GM12891 (cell line): ENCODE measurements around the gene ADCK1.

Experiments used
- DNase-seq: peaks from one replicate; pipeline ENCODE4 v3.0.0; 2011; ENCODE audit warnings: low spot score; ENCODE audit not compliant: insufficient read length
- FAIRE-seq: peaks from 2 replicates; lab custom pipeline; 2011; peaks lifted over from hg19 to GRCh38; lab: Jason Lieb, UNC
- PAX5 ChIP-seq: IDR thresholded peaks from 2 replicates; pipeline ENCODE4 v1.6.1; 2011; ENCODE audit warnings: low read length, moderate library complexity, mild to moderate bottlenecking; ENCODE audit not compliant: insufficient read depth, severe bottlenecking
- POLR2A ChIP-seq: IDR thresholded peaks from 2 replicates; pipeline ENCODE4 v1.6.1; 2011; ENCODE audit warnings: low read depth, low read length, control low read depth
- POLR2AphosphoS5 ChIP-seq: IDR thresholded peaks from 2 replicates; pipeline ENCODE4 v1.6.1; 2011; ENCODE audit warnings: low read depth, low read length, control low read depth
- POU2F2 ChIP-seq: IDR thresholded peaks from 2 replicates; pipeline ENCODE4 v1.6.1; 2011; ENCODE audit warnings: low read depth, mild to moderate bottlenecking, control low read depth, low read length, moderate library complexity
- SPI1 ChIP-seq: IDR thresholded peaks from 2 replicates; pipeline ENCODE4 v1.6.1; 2011; ENCODE audit warnings: low read depth, low read length, control low read depth
- TAF1 ChIP-seq: IDR thresholded peaks from 2 replicates; pipeline ENCODE4 v1.6.1; 2011; ENCODE audit warnings: low read depth, low read length, control low read depth

Gene ADCK1

DNA sequence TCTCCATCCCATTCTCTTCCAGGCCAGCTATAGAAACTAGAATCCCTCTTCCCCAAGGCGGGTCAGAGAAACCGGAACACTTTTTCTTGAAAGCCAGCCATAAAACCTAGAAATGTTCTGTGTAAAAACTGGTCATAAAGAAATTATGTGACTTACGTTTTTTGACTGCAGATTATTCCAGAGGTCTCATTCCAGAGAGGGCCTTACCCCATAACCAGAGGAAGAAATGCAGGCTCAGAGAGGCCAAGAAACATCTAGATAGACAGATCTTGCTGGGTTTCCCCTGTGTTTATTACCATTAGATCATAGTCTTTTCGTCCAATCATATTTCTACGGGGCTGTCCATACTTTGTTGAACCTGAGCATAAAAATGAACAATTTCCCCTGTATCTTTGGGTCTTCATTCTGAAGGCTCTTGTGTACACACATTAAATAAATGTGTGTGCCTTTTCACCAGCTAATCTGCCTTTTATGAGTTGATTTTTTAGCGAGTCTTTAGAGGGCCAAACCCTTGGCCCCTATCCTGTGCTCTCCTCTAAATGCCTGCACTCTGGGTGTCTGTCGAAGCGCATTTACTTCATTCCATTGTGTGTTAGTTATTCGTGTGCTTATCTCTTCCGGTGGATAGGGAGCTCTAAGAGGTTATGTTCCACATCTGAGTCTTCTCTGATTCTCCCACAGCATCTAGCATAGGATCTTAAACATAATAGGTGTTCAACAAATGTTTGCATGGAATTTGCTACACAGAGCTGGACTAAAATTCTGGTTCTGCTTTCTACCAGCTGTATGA lies 163.0 kb downstream of the ADCK1 start:
- no peak for DNase-seq
- FAIRE-seq: no peak
- no peak for TF ChIP-seq POLR2AphosphoS5
- no peak for TF ChIP-seq POLR2A
- no peak for TF ChIP-seq POU2F2
- no peak for TF ChIP-seq PAX5
- no peak for TF ChIP-seq TAF1
- TF ChIP-seq SPI1: no peak

DNA sequence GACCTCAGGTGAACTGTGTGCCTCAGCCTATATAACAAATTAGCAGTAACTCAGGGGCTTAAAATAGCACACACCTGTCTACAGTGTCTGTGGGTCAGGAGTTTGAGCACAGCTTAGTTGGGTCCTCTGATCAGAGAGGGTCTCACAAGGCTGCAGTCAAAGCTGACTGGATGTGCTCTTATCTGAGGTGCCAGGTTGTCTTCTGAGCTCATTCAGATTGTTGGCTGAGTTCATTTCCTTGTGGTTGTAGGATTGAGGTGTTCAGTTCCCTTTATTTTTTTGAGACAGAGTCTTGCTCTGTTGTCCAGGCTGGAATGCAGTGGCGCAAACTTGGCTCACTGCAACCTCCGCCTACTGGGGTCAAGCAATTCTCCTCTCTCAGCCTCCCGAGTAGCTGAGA lies 164.7 kb downstream of the ADCK1 start:
- no peak for TF ChIP-seq TAF1
- no peak for TF ChIP-seq POLR2AphosphoS5
- TF ChIP-seq SPI1: no peak
- TF ChIP-seq POLR2A: no peak
- no peak for TF ChIP-seq POU2F2
- TF ChIP-seq PAX5: no peak
- no peak for DNase-seq
- no peak for FAIRE-seq

DNA sequence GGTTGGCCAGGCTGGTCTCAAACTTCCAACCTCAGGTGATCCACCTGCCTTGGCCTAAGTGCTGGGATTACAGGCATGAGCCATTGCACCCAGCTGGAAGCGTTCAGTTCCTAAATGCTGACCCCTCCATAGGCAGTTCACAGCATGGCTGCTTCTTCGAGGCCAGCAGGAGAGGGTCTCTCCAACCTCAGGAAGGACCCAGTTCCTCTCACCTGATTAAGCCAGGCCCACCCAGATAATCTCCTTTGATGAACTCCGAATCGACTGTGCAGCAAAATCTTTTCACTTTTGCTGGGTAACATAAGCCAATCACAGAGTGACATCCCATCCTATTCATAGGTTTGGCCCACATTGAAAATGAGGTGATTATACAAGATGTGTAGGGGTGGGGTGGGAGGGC lies 165.1 kb downstream of the ADCK1 start:
- TF ChIP-seq POLR2A (no peak), TAF1 (no peak), POU2F2 (no peak), SPI1 (no peak)
- DNase-seq (no peak), FAIRE-seq (no peak)

DNA sequence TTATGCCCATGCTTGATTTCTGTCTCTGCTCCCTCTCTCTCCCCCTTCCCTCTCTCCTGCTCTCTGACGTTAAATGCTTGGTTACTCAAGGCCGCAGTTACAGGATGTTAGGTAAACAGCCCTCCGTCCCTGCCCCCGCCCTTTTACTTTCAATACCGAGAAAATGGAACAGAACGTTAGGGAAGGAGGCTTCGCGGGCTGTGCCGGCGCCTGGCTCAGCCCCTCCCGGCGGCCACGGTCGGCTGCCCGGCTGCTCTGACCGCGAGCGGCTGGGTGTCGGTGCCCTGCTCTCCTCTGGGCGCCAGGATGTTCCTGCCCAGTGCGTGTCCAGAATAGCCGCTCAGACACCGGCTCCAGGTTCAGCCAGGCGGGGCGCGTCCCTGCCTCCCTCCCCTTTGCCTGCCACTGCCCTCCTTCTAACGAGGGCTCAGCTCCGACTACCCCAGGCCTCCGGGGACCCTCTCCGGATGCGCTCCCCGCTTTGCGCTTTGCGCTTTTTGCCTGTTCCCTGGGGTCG lies 166.1 kb downstream of the ADCK1 start:
- no peak for TF ChIP-seq POLR2AphosphoS5
- TF ChIP-seq SPI1: no peak
- peak; percentile 76 for TF ChIP-seq PAX5
- FAIRE-seq (peak; percentile 33), DNase-seq (peak; percentile 53)

DNA sequence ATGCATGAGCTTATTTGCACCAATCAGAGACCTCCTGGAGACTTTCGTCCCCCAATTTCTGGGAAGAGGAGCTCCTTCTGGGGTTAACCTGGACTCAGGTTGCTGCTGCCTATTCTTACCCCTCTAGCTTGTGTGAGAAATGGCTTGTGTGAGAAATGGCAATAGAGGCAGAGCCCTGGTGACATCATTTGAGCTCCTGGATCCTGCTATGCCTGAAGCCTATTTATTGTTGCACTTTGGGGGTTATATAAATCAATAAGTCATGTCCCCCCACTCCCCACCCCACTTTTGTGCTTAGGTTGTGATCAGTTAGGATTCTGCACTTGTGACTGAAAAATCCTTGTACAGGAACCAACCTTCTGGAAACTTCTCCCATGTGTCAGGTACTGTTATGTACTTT lies 167.2 kb downstream of the ADCK1 start:
- DNase-seq: no peak
- FAIRE-seq: no peak
- TF ChIP-seq TAF1 (no peak), POU2F2 (no peak), SPI1 (no peak), POLR2AphosphoS5 (no peak), POLR2A (no peak), PAX5 (no peak)

DNA sequence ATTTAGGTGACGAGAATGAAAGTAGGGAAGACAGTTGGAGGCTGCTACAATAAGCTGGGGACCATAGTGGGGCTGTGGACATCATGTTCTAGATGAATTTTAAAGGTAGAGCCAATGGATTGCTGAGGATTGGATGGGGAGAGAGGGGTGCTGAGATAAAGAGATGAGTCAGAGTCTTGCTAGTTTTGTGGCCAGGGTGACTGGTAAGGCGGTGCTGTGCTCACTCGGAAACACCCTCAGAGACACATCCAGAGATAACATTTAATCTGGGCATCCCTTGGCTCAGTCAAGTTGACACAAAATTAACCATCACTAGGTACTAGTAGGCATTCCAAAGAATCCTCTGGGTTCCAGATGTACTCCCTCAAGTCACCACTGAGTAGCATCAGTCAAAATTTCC lies 170.7 kb downstream of the ADCK1 start:
- FAIRE-seq (no peak), DNase-seq (no peak)
- TF ChIP-seq POLR2A (no peak), POU2F2 (no peak), TAF1 (no peak), SPI1 (no peak), POLR2AphosphoS5 (no peak), PAX5 (no peak)

DNA sequence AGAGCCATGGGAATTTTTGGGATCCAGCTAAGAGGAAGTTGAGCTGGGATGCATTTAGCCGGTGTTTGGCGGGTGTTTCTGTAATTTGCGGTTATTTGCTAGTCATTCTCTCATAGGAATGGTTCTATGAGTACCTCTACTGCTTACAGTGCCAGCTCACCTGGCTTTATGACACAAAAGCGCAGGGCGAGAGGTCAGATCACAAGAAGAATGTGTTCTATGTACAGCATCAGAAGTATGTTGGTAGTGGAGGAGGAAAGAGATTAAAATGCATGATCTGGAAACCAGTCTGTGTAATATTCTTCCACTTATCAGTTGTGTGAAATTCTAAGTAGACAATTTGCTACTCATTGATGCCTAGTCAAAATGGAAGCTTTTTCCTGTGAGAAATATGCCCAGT lies 173.3 kb downstream of the ADCK1 start:
- FAIRE-seq (no peak), DNase-seq (no peak)

DNA sequence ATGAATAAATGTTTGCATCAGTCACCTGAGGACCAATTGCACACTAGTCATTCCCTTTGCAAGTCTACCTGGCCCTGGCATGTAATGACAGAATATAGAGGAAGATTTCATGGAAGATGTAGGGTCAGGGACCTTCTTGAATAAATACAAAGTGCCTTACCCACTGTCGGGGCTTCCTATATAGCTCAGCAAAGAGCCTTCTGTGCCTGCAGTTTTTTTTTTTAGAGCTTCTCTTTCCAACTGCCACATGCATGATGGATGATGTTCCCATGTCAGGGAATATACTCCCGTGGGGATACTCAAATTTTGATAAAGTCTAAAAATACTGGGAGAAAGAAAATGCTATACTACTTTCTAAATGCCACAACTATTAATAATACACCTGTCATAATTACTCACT lies 176.7 kb downstream of the ADCK1 start:
- no peak for DNase-seq
- no peak for FAIRE-seq
- TF ChIP-seq POLR2A: no peak
- no peak for TF ChIP-seq POU2F2
- no peak for TF ChIP-seq POLR2AphosphoS5
- TF ChIP-seq SPI1: no peak
- TF ChIP-seq TAF1: no peak
- TF ChIP-seq PAX5: no peak

More for the DNA sequence above, 173.3 kb downstream of the ADCK1 start:
- TF ChIP-seq PAX5 (no peak), SPI1 (no peak), TAF1 (no peak), POLR2AphosphoS5 (no peak), POLR2A (no peak), POU2F2 (no peak)

DNA sequence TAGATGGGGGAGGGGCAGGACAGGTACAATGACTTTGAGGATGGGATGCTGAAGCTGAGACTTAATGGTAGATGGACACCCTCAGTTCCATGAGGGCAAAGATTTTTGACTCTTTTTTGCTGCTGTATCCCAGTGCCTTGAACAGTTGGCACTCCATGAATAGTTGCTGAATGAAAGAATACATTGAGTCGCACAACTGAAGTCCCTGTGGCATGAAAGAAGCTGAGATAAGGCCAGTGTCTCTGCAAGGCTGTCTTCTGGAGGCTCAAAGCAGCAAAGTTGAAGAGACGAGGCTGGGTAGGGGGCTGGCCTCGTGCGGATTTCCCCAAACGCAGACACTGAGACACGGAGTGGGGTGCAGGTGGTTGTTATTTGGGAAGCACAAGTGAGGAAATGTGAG lies 179.3 kb downstream of the ADCK1 start:
- FAIRE-seq (no peak), DNase-seq (no peak)
- no peak for TF ChIP-seq SPI1
- no peak for TF ChIP-seq PAX5
- no peak for TF ChIP-seq TAF1
- no peak for TF ChIP-seq POLR2A
- TF ChIP-seq POLR2AphosphoS5: no peak
- no peak for TF ChIP-seq POU2F2

DNA sequence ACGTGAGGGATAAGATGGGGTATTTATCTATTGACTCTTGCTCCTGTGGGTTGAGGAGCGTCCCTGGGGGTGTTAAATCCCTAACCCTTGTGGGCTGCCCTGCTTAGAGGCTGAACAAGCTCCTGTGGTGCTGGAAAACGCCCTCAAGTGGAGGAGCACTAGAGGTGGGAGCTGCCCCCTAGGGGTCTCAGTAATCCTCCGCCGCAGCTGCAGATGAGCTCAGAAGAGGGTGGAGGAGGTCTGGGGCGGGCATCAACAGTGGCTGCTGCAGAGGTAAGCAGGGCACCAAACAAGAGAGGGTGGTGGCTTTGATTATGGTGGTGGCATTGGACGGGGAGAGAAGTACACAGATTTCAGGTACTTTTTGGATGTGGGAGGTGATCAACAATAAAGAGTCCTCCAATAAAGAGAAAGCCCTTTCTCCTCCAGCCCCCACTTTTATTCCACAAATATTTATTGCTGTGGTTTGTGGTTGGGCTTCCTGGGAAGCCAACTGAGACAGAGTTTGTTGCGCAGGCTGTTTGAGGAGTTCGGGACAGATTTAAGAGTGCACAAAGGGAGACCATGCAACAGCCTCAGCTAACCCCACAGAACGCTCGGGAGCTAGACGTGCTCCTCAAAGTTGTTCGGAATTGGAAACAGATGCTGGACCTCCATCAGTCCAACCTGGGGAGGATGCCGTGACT lies 179.9 kb downstream of the ADCK1 start:
- no peak for FAIRE-seq
- no peak for TF ChIP-seq POU2F2
- TF ChIP-seq POLR2A: no peak
- no peak for TF ChIP-seq POLR2AphosphoS5
- TF ChIP-seq TAF1: no peak
- TF ChIP-seq PAX5: no peak
- TF ChIP-seq SPI1: no peak
- DNase-seq: no peak
